HEK293 (cell line): ENCODE data around the gene PBRM1.

Source experiments
- CTCF ChIA-PET: fragments of 350-600 bp; formaldehyde crosslinking; extraction: SDS; loops from one replicate; lab custom pipeline; 2021; ENCODE audit warnings: antibody characterized with exemption; lab: Yijun Ruan, JAX
- POLR2A ChIA-PET: fragments of 300-600 bp; formaldehyde crosslinking; extraction: SDS; loops from one replicate; lab custom pipeline; 2020; ENCODE audit warnings: antibody characterized with exemption, inconsistent platforms; lab: Yijun Ruan, JAX
- H3K27ac ChIP-seq: fragments of 200-500 bp; sonication (Bioruptor generic); 2 replicates; pipeline ENCODE4 v1.5.1; 2014; ENCODE audit warnings: low read depth, low read length, control low read depth, inconsistent platforms; ENCODE audit errors: extremely low read depth
- H3K36me3 ChIP-seq, 2 experiments: fragments of 200-500 bp in 1 of 2; sonication (Bioruptor generic) in 1 of 2; 1 replicate in 1 of 2; 2 replicates in 1 of 2; pipeline ENCODE4 v1.5.1; 2014 to 2017; ENCODE audit warnings: inconsistent platforms in 2 of 2, low read length in 2 of 2; ENCODE audit not compliant: control insufficient read depth in 2 of 2, insufficient read depth in 1 of 2
- H3K4me1 ChIP-seq: fragments of 200-500 bp; sonication (Bioruptor generic); 2 replicates; pipeline ENCODE4 v1.5.1; 2014; ENCODE audit warnings: mild to moderate bottlenecking, low read length, inconsistent platforms; ENCODE audit not compliant: control insufficient read depth, insufficient read depth
- H3K4me3 ChIP-seq: 2 replicates; pipeline ENCODE4 v1.5.1; 2011; ENCODE audit warnings: low read depth, mild to moderate bottlenecking, control low read depth, low read length, moderate library complexity
- H3K9me3 ChIP-seq: fragments of 200-500 bp; sonication (Bioruptor generic); 2 replicates; pipeline ENCODE4 v1.5.1; 2014; ENCODE audit warnings: low read depth, low read length, inconsistent platforms; ENCODE audit not compliant: control insufficient read depth, insufficient read depth
- GFI1B ChIP-seq: fragments of 450-650 bp; formaldehyde crosslinking; IDR thresholded peaks from 2 replicates; pipeline ENCODE4 v1.5.1; 2016; ENCODE audit warnings: missing biosample characterization, missing genetic modification characterization
- GLI4 ChIP-seq: fragments of 450-650 bp; formaldehyde crosslinking; IDR thresholded peaks from 2 replicates; pipeline ENCODE4 v1.5.1; 2016; ENCODE audit warnings: missing biosample characterization, missing genetic modification characterization
- KLF1 ChIP-seq: fragments of 450-650 bp; formaldehyde crosslinking; IDR thresholded peaks from 2 replicates; pipeline ENCODE4 v1.5.1; 2016; ENCODE audit warnings: missing biosample characterization, missing genetic modification characterization
- PATZ1 ChIP-seq: fragments of 450-650 bp; formaldehyde crosslinking; IDR thresholded peaks from 2 replicates; pipeline ENCODE4 v1.5.1; 2016; ENCODE audit warnings: missing biosample characterization, missing genetic modification characterization
- ZBTB8A ChIP-seq: fragments of 450-650 bp; formaldehyde crosslinking; IDR thresholded peaks from 2 replicates; pipeline ENCODE4 v1.5.1; 2016; ENCODE audit warnings: missing biosample characterization, missing genetic modification characterization
- ZNF140 ChIP-seq: fragments of 450-650 bp; formaldehyde crosslinking; IDR thresholded peaks from 2 replicates; pipeline ENCODE4 v1.5.1; 2016; ENCODE audit warnings: missing biosample characterization, missing genetic modification characterization
- ZNF24 ChIP-seq: fragments of 450-650 bp; formaldehyde crosslinking; IDR thresholded peaks from 2 replicates; pipeline ENCODE4 v1.5.1; 2016; ENCODE audit warnings: missing biosample characterization, missing genetic modification characterization
- ZNF248 ChIP-seq: fragments of 450-650 bp; formaldehyde crosslinking; IDR thresholded peaks from 2 replicates; pipeline ENCODE4 v1.5.1; 2017; ENCODE audit warnings: missing biosample characterization, missing genetic modification characterization
- ZNF398 ChIP-seq: fragments of 450-650 bp; formaldehyde crosslinking; IDR thresholded peaks from 2 replicates; pipeline ENCODE4 v1.5.1; 2017; ENCODE audit warnings: missing biosample characterization, missing genetic modification characterization
- ZNF404 ChIP-seq: fragments of 450-650 bp; formaldehyde crosslinking; IDR thresholded peaks from 2 replicates; pipeline ENCODE4 v1.5.1; 2017; ENCODE audit warnings: missing biosample characterization, missing genetic modification characterization
- ZNF423 ChIP-seq: fragments of 450-650 bp; formaldehyde crosslinking; IDR thresholded peaks from 2 replicates; pipeline ENCODE4 v1.5.1; 2016; ENCODE audit warnings: missing biosample characterization, missing genetic modification characterization
- ZNF521 ChIP-seq: fragments of 450-650 bp; formaldehyde crosslinking; IDR thresholded peaks from 2 replicates; pipeline ENCODE4 v1.5.1; 2017; ENCODE audit warnings: missing biosample characterization, mild to moderate bottlenecking, missing genetic modification characterization
- ZNF529 ChIP-seq: fragments of 450-650 bp; formaldehyde crosslinking; IDR thresholded peaks from 2 replicates; pipeline ENCODE4 v1.5.1; 2017; ENCODE audit warnings: missing genetic modification characterization, missing biosample characterization; ENCODE audit not compliant: insufficient replicate concordance
- ZNF530 ChIP-seq: fragments of 450-650 bp; formaldehyde crosslinking; IDR thresholded peaks from 2 replicates; pipeline ENCODE4 v1.5.1; 2016; ENCODE audit warnings: low read depth, missing biosample characterization, missing genetic modification characterization
- ZNF654 ChIP-seq: fragments of 450-650 bp; formaldehyde crosslinking; IDR thresholded peaks from 2 replicates; pipeline ENCODE4 v1.5.1; 2016; ENCODE audit warnings: low read depth, missing biosample characterization, missing genetic modification characterization
- TF ChIP-seq, protein P1 (sequence below): fragments of 450-650 bp; formaldehyde crosslinking; IDR thresholded peaks from 2 replicates; pipeline ENCODE4 v1.5.1; 2016; ENCODE audit warnings: missing biosample characterization, missing genetic modification characterization
- TF ChIP-seq, protein P2 (sequence below): fragments of 450-650 bp; formaldehyde crosslinking; IDR thresholded peaks from 2 replicates; pipeline ENCODE4 v1.5.1; 2016; ENCODE audit warnings: missing biosample characterization, missing genetic modification characterization
- TF ChIP-seq, protein P3 (sequence below): fragments of 450-650 bp; formaldehyde crosslinking; IDR thresholded peaks from 2 replicates; pipeline ENCODE4 v1.5.1; 2016; ENCODE audit warnings: missing biosample characterization, missing genetic modification characterization
- TF ChIP-seq, protein P4 (sequence below): fragments of 450-650 bp; formaldehyde crosslinking; IDR thresholded peaks from 2 replicates; pipeline ENCODE4 v1.5.1; 2016; ENCODE audit warnings: missing biosample characterization, missing genetic modification characterization
- TF ChIP-seq, protein P5 (sequence below): fragments of 450-650 bp; formaldehyde crosslinking; IDR thresholded peaks from 2 replicates; pipeline ENCODE4 v1.5.1; 2016; ENCODE audit warnings: missing biosample characterization, missing genetic modification characterization

The PBRM1 gene

GRCh38 chr3:52721730-52722008 lies 36.0 kb upstream of the PBRM1 start (continued):
- TF ChIP-seq, protein P1, sequence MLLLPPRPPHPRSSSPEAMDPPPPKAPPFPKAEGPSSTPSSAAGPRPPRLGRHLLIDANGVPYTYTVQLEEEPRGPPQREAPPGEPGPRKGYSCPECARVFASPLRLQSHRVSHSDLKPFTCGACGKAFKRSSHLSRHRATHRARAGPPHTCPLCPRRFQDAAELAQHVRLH (tag by site-specific recombination), result no peak
- no peak for TF ChIP-seq ZNF24 (tag by site-specific recombination)
- TF ChIP-seq PATZ1 (tag by site-specific recombination), result no peak
- TF ChIP-seq ZNF521 (tag by site-specific recombination), result no peak
- TF ChIP-seq ZNF140 (tag by site-specific recombination), result no peak
- no peak for TF ChIP-seq ZNF423 (tag by site-specific recombination)

GRCh38 chr3:52721002-52721729 lies 35.5 kb upstream of the PBRM1 start:
- Histone ChIP-seq H3K9me3 (no peaks in the 10 kb centered on the region), H3K4me3 (no peak overlapping the region), H3K27ac (no peak overlapping the region), H3K4me1 (no peaks in the 10 kb centered on the region), H3K36me3 (peaks cover 0 to 24% of the 10 kb centered on the region in 2 experiments; a peak in 2 of 3 replicates)
- POLR2A ChIA-PET, result no interaction called here
- CTCF ChIA-PET, result no interaction called here
- TF ChIP-seq GLI4 (no peak), ZBTB8A (no peak), ZNF248 (tag by site-specific recombination) (no peak), ZNF529 (tag by site-specific recombination) (no peak)

DNA sequence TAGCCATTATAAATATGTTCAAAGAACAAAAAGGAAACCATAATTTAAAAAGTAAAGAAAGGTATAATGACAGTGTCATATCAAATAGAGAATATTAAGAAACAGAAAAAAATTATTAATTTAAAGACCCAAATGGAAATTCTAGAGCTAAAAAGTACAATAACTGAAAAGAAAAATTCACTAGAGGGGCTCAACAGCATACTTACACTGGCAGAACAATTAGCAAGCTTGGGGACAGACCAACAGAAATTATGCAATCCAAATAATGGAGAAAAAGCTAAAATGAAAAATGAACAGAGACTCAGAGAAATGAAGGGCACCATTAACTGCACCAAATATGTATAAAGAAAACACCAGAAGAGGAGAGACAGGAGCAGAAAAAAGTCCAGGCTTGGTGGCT lies 33.9 kb upstream of the PBRM1 start:
- POLR2A ChIA-PET, result no interaction called here
- Histone ChIP-seq H3K4me1 (no peaks in the 10 kb centered on the region), H3K36me3 (peaks cover 0 to 29% of the 10 kb centered on the region in 2 experiments; a peak in 2 of 3 replicates), H3K4me3 (no peak overlapping the region), H3K9me3 (no peaks in the 10 kb centered on the region), H3K27ac (no peak overlapping the region)
- TF ChIP-seq ZBTB8A, result no peak
- TF ChIP-seq, protein P2, sequence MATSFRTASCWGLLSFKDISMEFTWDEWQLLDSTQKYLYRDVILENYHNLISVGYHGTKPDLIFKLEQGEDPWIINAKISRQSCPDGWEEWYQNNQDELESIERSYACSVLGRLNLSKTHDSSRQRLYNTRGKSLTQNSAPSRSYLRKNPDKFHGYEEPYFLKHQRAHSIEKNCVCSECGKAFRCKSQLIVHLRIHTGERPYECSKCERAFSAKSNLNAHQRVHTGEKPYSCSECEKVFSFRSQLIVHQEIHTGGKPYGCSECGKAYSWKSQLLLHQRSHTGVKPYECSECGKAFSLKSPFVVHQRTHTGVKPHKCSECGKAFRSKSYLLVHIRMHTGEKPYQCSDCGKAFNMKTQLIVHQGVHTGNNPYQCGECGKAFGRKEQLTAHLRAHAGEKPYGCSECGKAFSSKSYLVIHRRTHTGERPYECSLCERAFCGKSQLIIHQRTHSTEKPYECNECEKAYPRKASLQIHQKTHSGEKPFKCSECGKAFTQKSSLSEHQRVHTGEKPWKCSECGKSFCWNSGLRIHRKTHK (tag by site-specific recombination), result no peak
- TF ChIP-seq, protein P3, sequence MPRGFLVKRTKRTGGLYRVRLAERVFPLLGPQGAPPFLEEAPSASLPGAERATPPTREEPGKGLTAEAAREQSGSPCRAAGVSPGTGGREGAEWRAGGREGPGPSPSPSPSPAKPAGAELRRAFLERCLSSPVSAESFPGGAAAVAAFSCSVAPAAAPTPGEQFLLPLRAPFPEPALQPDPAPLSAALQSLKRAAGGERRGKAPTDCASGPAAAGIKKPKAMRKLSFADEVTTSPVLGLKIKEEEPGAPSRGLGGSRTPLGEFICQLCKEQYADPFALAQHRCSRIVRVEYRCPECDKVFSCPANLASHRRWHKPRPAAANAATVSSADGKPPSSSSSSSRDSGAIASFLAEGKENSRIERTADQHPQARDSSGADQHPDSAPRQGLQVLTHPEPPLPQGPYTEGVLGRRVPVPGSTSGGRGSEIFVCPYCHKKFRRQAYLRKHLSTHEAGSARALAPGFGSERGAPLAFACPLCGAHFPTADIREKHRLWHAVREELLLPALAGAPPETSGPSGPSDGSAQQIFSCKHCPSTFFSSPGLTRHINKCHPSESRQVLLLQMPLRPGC (tag by site-specific recombination), result no peak
- TF ChIP-seq, protein P4, sequence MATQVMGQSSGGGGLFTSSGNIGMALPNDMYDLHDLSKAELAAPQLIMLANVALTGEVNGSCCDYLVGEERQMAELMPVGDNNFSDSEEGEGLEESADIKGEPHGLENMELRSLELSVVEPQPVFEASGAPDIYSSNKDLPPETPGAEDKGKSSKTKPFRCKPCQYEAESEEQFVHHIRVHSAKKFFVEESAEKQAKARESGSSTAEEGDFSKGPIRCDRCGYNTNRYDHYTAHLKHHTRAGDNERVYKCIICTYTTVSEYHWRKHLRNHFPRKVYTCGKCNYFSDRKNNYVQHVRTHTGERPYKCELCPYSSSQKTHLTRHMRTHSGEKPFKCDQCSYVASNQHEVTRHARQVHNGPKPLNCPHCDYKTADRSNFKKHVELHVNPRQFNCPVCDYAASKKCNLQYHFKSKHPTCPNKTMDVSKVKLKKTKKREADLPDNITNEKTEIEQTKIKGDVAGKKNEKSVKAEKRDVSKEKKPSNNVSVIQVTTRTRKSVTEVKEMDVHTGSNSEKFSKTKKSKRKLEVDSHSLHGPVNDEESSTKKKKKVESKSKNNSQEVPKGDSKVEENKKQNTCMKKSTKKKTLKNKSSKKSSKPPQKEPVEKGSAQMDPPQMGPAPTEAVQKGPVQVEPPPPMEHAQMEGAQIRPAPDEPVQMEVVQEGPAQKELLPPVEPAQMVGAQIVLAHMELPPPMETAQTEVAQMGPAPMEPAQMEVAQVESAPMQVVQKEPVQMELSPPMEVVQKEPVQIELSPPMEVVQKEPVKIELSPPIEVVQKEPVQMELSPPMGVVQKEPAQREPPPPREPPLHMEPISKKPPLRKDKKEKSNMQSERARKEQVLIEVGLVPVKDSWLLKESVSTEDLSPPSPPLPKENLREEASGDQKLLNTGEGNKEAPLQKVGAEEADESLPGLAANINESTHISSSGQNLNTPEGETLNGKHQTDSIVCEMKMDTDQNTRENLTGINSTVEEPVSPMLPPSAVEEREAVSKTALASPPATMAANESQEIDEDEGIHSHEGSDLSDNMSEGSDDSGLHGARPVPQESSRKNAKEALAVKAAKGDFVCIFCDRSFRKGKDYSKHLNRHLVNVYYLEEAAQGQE, result no peak
- TF ChIP-seq ZNF654 (tag by site-specific recombination), result no peak
- TF ChIP-seq, protein P5, sequence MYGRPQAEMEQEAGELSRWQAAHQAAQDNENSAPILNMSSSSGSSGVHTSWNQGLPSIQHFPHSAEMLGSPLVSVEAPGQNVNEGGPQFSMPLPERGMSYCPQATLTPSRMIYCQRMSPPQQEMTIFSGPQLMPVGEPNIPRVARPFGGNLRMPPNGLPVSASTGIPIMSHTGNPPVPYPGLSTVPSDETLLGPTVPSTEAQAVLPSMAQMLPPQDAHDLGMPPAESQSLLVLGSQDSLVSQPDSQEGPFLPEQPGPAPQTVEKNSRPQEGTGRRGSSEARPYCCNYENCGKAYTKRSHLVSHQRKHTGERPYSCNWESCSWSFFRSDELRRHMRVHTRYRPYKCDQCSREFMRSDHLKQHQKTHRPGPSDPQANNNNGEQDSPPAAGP (tag by site-specific recombination), result no peak
- no peak for TF ChIP-seq ZNF398 (tag by site-specific recombination)
- TF ChIP-seq ZNF404 (tag by site-specific recombination), result no peak
- no peak for TF ChIP-seq ZNF423 (tag by site-specific recombination)
- TF ChIP-seq GFI1B, result no peak
- TF ChIP-seq KLF1, result no peak
- no peak for TF ChIP-seq ZNF530 (tag by site-specific recombination)
- CTCF ChIA-PET, result interaction anchor here (0.7 kb wide), 1 partner anchor 52 kb away, joined by 3 read pairs; no protein-coding TSS in a partner anchor
